B cell (primary cell): ENCODE data around the gene LBH. TPM values are rescaled to one million over a fixed set of nuclear protein-coding genes. Genes with fewer than 3 reads are reported as not detected.

Experiments
- ATAC-seq: fragments of 200-7000 bp; cut with Tn5 transposase; one replicate; pipeline ENCODE4 v1.10.0; 2021; ENCODE audit warnings: low read depth, mild to moderate bottlenecking, moderate number of reproducible peaks, moderate library complexity
- CTCF ChIA-PET: fragments of 350-600 bp; sonication (Branson Sonifier 250); formaldehyde crosslinking; loops from one replicate; lab custom pipeline; 2021; ENCODE audit warnings: antibody characterized with exemption, inconsistent platforms; lab: Charles Lee
- POLR2A ChIA-PET: fragments of 350-600 bp; sonication (Branson Sonifier 250); formaldehyde crosslinking; loops from one replicate; lab custom pipeline; 2021; ENCODE audit warnings: antibody characterized with exemption; lab: Charles Lee
- DNase-seq: peaks from one replicate; pipeline ENCODE4 v3.0.0; 2013
- H2AFZ ChIP-seq: 2 replicates; pipeline ENCODE4 v1.6.1; 2012; ENCODE audit warnings: mild to moderate bottlenecking, low read depth, low read length; ENCODE audit not compliant: insufficient read depth, poor library complexity, severe bottlenecking
- H3K27ac ChIP-seq, 2 donors: 1 replicate in 1 of 2; 2 replicates in 1 of 2; pipeline ENCODE4 v1.5.1; 2012 to 2013; ENCODE audit warnings: low read length in 2 of 2, mild to moderate bottlenecking in 2 of 2, moderate library complexity in 1 of 2
- H3K27me3 ChIP-seq, 4 experiments: fragments of 200-600 bp in 1 of 4; sonication (generic) in 1 of 4; replicated peaks in 1 of 4; 1 replicate in 2 of 4; 2 replicates in 2 of 4; pipeline versions ENCODE4 v1.6.1 to v1.7.0; 2013 to 2016; ENCODE audit warnings: low read length in 3 of 4, mild to moderate bottlenecking in 2 of 4, mixed read lengths in 1 of 4, moderate library complexity in 1 of 4; ENCODE audit not compliant: insufficient read depth in 4 of 4, control insufficient read depth in 3 of 4; ENCODE audit errors: control extremely low read depth in 1 of 4
- H3K36me3 ChIP-seq, 2 experiments: replicated peaks in 1 of 2; 1 replicate in 1 of 2; 2 replicates in 1 of 2; pipeline versions ENCODE4 v1.6.1 to v1.7.1; 2013; ENCODE audit warnings: low read length in 1 of 2; ENCODE audit not compliant: insufficient read depth in 2 of 2, control insufficient read depth in 1 of 2; ENCODE audit errors: control extremely low read depth in 1 of 2, extremely low read depth in 1 of 2
- H3K4me1 ChIP-seq, 2 donors: fragments of 200-600 bp in 1 of 2; sonication (generic) in 1 of 2; 1 replicate in 1 of 2; 2 replicates in 1 of 2; pipeline versions ENCODE4 v1.5.1 to v1.6.1; 2013 to 2017; ENCODE audit warnings: low read length in 2 of 2; ENCODE audit not compliant: control insufficient read depth in 2 of 2, insufficient read depth in 2 of 2
- H3K4me2 ChIP-seq: replicated peaks from 2 replicates; pipeline ENCODE3; 2012; ENCODE audit warnings: mild to moderate bottlenecking, low read depth, low read length; ENCODE audit not compliant: poor library complexity, severe bottlenecking
- H3K4me3 ChIP-seq, 5 experiments: fragments of 200-600 bp in 1 of 5; sonication (generic) in 1 of 5; 1 replicate in 3 of 5; 2 replicates in 2 of 5; pipeline versions ENCODE4 v1.5.1 to v1.7.0; 2011 to 2016; ENCODE audit warnings: low read length in 4 of 5, mild to moderate bottlenecking in 4 of 5, low read depth in 2 of 5, control low read depth in 1 of 5, moderate library complexity in 1 of 5; ENCODE audit not compliant: insufficient read depth in 1 of 5; ENCODE audit errors: control extremely low read depth in 1 of 5, extremely low read depth in 1 of 5
- H3K79me2 ChIP-seq: fragments of 200-600 bp; sonication (generic); one replicate; pipeline ENCODE4 v1.6.0; 2016; ENCODE audit warnings: low read length; ENCODE audit not compliant: control insufficient read depth, insufficient read depth
- H3K9ac ChIP-seq: fragments of 200-600 bp; sonication (generic); 2 replicates; pipeline ENCODE4 v1.6.1; 2017; ENCODE audit warnings: mild to moderate bottlenecking, low read length, moderate library complexity
- H3K9me3 ChIP-seq, 3 donors: one replicate each; pipeline versions ENCODE4 v1.6.1 to v1.7.1; 2013; ENCODE audit warnings: low read length in 2 of 3; ENCODE audit not compliant: control insufficient read depth in 2 of 3, insufficient read depth in 1 of 3; ENCODE audit errors: control extremely low read depth in 1 of 3
- H4K20me1 ChIP-seq: 2 replicates; pipeline ENCODE4 v1.6.0; 2012; ENCODE audit warnings: mild to moderate bottlenecking, low read length; ENCODE audit not compliant: insufficient read depth, control insufficient read depth, poor library complexity, severe bottlenecking
- H3K27ac Mint-ChIP-seq: one replicate; pipeline ENCODE4 v1.8.0; 2021; ENCODE audit warnings: mixed read lengths
- H3K27me3 Mint-ChIP-seq: one replicate; pipeline ENCODE4 v1.8.0; 2021; ENCODE audit warnings: mixed read lengths
- H3K4me1 Mint-ChIP-seq: one replicate; pipeline ENCODE4 v1.8.0; 2021; ENCODE audit warnings: mixed read lengths
- H3K4me3 Mint-ChIP-seq: one replicate; pipeline ENCODE4 v1.8.0; 2021; ENCODE audit warnings: mixed read lengths
- H3K9me3 Mint-ChIP-seq: one replicate; pipeline ENCODE4 v1.8.0; 2022; ENCODE audit warnings: mixed read lengths; ENCODE audit not compliant: insufficient read depth
- EZH2 ChIP-seq: IDR thresholded peaks from 2 replicates; pipeline ENCODE4 v1.6.1; 2012; ENCODE audit warnings: borderline replicate concordance, low read depth, mild to moderate bottlenecking, moderate library complexity, low read length; ENCODE audit not compliant: insufficient read depth, poor library complexity, severe bottlenecking
- WGBS: methylation state at CpG from one replicate; pipeline ENCODE4 v1.1.5; 2013; ENCODE audit warnings: missing lambda C conversion rate; ENCODE audit not compliant: insufficient coverage; 5-methylcytosine and 5-hydroxymethylcytosine counted together
- intact Hi-C: fragments of 100-400 bp; cut with micrococcal nuclease; formaldehyde crosslinking; loops from one replicate; pipeline ENCODE4 v1.10.0; 2022
- polyA plus RNA-seq: library from polyadenylated mRNA; depleted of rRNA; stranded (reverse); fragments of >200 nt; gene quantifications from 2 replicates; pipeline ENCODE4 v1.2.3, GENCODE V29; 2012
- small RNA-seq: library from RNA; depleted of rRNA; stranded (forward); fragments of <200 nt; gene quantifications from one replicate; pipeline ENCODE3, GENCODE V24; 2012; ENCODE audit warnings: low replicate concordance, low read depth; ENCODE audit not compliant: insufficient read length
- total RNA-seq, 2 donors: library from RNA; stranded (reverse); fragments of 120-200 nt in 1 of 2; gene quantifications; 1 replicate in 1 of 2; 2 replicates in 1 of 2; pipeline versions ENCODE4 v1.2.3 to v1.2.4, GENCODE V29; 2013 to 2022
- TF ChIP-seq, protein P1 (sequence below): fragments of 200-600 bp; IDR thresholded peaks from one replicate; pipeline ENCODE4 v1.8.0; 2022; ENCODE audit warnings: antibody characterized with exemption, mild to moderate bottlenecking

Gene LBH
- total and polyA plus RNA-seq, 2 donors (not counting 1 experiment from before 2014, with no cell fraction given) = 158 to 201 TPM

- intact Hi-C loops = no loop called here
- POLR2A ChIA-PET = no interaction called here
- Histone ChIP-seq H3K9me3 (peaks cover 0 to 10% (median 0%) of the 10 kb centered on the region in 3 donors), H3K4me3 (no peak overlapping the region), H3K79me2 (no peaks in the 10 kb centered on the region), H3K36me3 (no peaks in the 10 kb centered on the region), H2AFZ (no peak overlapping the region), H3K27ac (no peak overlapping the region), H4K20me1 (no peaks in the 10 kb centered on the region), H3K9ac (no peak overlapping the region), H3K4me1 (peaks cover 29 to 43% of the 10 kb centered on the region in 2 donors), H3K4me2 (no peak overlapping the region), H3K27me3 (no peaks in the 10 kb centered on the region)
- 95% methylated on average over 3 of the region's 4 CpGs for WGBS
- no peaks in the 10 kb centered on the region for H3K27me3 Mint-ChIP-seq
- H3K9me3 Mint-ChIP-seq = no peaks in the 10 kb centered on the region
- CTCF ChIA-PET = no interaction called here
- H3K27ac Mint-ChIP-seq = no peak overlapping the region
- TF ChIP-seq EZH2 = no peak
- TF ChIP-seq, protein P1, sequence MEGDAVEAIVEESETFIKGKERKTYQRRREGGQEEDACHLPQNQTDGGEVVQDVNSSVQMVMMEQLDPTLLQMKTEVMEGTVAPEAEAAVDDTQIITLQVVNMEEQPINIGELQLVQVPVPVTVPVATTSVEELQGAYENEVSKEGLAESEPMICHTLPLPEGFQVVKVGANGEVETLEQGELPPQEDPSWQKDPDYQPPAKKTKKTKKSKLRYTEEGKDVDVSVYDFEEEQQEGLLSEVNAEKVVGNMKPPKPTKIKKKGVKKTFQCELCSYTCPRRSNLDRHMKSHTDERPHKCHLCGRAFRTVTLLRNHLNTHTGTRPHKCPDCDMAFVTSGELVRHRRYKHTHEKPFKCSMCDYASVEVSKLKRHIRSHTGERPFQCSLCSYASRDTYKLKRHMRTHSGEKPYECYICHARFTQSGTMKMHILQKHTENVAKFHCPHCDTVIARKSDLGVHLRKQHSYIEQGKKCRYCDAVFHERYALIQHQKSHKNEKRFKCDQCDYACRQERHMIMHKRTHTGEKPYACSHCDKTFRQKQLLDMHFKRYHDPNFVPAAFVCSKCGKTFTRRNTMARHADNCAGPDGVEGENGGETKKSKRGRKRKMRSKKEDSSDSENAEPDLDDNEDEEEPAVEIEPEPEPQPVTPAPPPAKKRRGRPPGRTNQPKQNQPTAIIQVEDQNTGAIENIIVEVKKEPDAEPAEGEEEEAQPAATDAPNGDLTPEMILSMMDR = no peak
- no peak overlapping the region for H3K4me3 Mint-ChIP-seq
- ATAC-seq (no peak), DNase-seq (no peak)
- peaks cover 47% of the 10 kb centered on the region for H3K4me1 Mint-ChIP-seq
These were observed 75.2 kb downstream of the LBH start for GRCh38 chr2:30306522-30306921.

GRCh38 chr2:30308280-30308679 is 76.9 kb downstream of the LBH start:
- Histone ChIP-seq H3K9ac (no peak overlapping the region), H3K27me3 (no peaks in the 10 kb centered on the region), H3K79me2 (no peaks in the 10 kb centered on the region), H3K27ac (no peak overlapping the region), H3K36me3 (no peaks in the 10 kb centered on the region), H3K4me1 (peaks cover 27 to 41% of the 10 kb centered on the region in 2 donors), H2AFZ (no peak overlapping the region), H3K9me3 (peaks cover 0 to 10% (median 0%) of the 10 kb centered on the region in 3 donors), H3K4me2 (no peak overlapping the region), H4K20me1 (no peaks in the 10 kb centered on the region), H3K4me3 (no peak overlapping the region)
- DNase-seq = no peak
- WGBS = 94% methylated on average over 2 of the region's 2 CpGs
- H3K9me3 Mint-ChIP-seq = peaks cover 3% of the 10 kb centered on the region
- TF ChIP-seq, protein P1 = no peak
- H3K4me3 Mint-ChIP-seq = no peak overlapping the region
- intact Hi-C loops = no loop called here
- ChIA-PET POLR2A (no interaction called here), CTCF (interaction anchor here (0.6 to 2.5 kb wide), 2 partner anchors 69 to 129 kb away, joined by 3 to 6 read pairs; no protein-coding TSS in a partner anchor)
- no peaks in the 10 kb centered on the region for H3K27me3 Mint-ChIP-seq
- peak overlapping the region; percentile 63 for H3K27ac Mint-ChIP-seq
- no peak for ATAC-seq
- peaks cover 44% of the 10 kb centered on the region for H3K4me1 Mint-ChIP-seq

Small RNA genes lying within 50 kb of the gene (small RNA-seq; reads per million reads assigned to genes)
- not detected for gene SNORA10B

Other genes with a start within 250 kb of the LBH start
- gene YPEL5, start 84.5 kb upstream of the LBH start, total RNA-seq = 115 and 117 TPM in 2 replicates
- 426 and 556 TPM in 2 replicates for gene YPEL5, start 84.5 kb upstream of the LBH start, polyA plus RNA-seq
- gene LCLAT1, start 215.7 kb downstream of the LBH start, total RNA-seq = 21.7 and 21.9 TPM in 2 replicates
- gene LCLAT1, start 215.7 kb downstream of the LBH start, polyA plus RNA-seq = 5.1 and 9.4 TPM in 2 replicates